Stimulated activated naive B cell treated with anti-CD40 and anti-IgM and Interleukin-4, amounts not matched to agents 10 μg/mL and 1 μg/mL and 100 μg/mL, for 72 hours (primary cell): ENCODE results near the gene GOSR2.

Experiments
- ATAC-seq, 2 donors: fragments of 150-1000 bp; cut with Tn5 transposase; replicated peaks; 2 replicates each; pipeline ENCODE4 v1.10.0; 2021; ENCODE audit warnings: moderate library complexity in 1 of 2
- DNase-seq: peaks from one replicate; pipeline ENCODE4 v3.0.0; 2021
- H3K27ac Mint-ChIP-seq: one replicate; pipeline ENCODE4 v1.8.0; 2022; ENCODE audit warnings: mild to moderate bottlenecking, mixed read lengths
- H3K27me3 Mint-ChIP-seq, 2 donors: one replicate each; pipeline ENCODE4 v1.8.0; 2022; ENCODE audit warnings: mixed read lengths in 2 of 2
- H3K36me3 Mint-ChIP-seq, 2 donors: one replicate each; pipeline ENCODE4 v1.8.0; 2022; ENCODE audit warnings: mixed read lengths in 2 of 2, mild to moderate bottlenecking in 1 of 2
- H3K4me1 Mint-ChIP-seq, 2 donors: one replicate each; pipeline ENCODE4 v1.8.0; 2022; ENCODE audit warnings: mixed read lengths in 2 of 2, mild to moderate bottlenecking in 1 of 2
- H3K4me3 Mint-ChIP-seq, 2 donors: one replicate each; pipeline ENCODE4 v1.8.0; 2022; ENCODE audit warnings: mild to moderate bottlenecking in 2 of 2, mixed read lengths in 2 of 2, moderate library complexity in 1 of 2
- H3K9me3 Mint-ChIP-seq, 2 donors: one replicate each; pipeline ENCODE4 v1.8.0; 2022; ENCODE audit warnings: mixed read lengths in 2 of 2, mild to moderate bottlenecking in 1 of 2

The GOSR2 gene

DNA sequence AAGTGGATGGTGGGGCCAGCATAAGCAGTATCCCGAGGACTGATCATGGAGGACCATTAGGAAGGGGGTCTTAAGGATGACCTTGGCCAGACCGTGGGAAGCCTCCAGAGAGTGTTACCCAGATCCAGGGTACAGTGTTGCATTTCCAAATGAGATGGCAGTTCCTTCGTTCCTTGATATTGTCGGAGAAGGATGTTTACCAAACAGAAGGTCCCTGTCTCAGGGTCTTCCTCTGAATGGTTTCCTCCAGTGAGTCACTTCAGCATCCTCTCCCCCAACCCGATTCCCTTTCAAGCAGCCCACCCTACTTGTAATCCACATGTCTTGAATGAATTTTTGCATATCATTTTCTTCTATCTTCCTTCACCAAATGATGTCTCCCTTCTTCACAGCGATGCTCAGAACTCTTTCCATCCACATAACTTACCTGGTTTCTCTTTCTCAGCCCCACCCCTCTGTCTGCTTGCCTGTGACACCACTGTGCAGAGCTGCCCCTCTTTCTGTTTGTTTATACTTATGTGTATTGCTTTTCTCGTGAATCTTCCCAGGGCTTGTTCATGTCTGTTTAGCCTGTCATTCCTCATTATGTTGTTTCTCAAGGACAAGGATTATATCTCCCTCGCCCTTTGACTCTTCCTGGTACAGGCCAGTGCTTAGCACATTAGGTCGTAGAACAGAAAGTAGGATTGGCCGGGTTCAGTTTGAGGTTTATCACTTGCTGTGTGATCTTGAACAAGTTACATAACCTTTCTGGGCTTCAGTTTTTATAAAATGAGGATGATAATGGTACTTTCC is 5.7 kb downstream of the GOSR2 start:
- Mint-ChIP-seq H3K27me3 (no peaks in the 10 kb centered on the region), H3K27ac (no peak overlapping the region), H3K9me3 (no peaks in the 10 kb centered on the region), H3K4me3 (no peak overlapping the region), H3K36me3 (peaks cover 19 to 45% of the 10 kb centered on the region in 2 donors), H3K4me1 (peaks cover 24 to 45% of the 10 kb centered on the region in 2 donors)
- DNase-seq = no peak
- ATAC-seq = no peak

DNA sequence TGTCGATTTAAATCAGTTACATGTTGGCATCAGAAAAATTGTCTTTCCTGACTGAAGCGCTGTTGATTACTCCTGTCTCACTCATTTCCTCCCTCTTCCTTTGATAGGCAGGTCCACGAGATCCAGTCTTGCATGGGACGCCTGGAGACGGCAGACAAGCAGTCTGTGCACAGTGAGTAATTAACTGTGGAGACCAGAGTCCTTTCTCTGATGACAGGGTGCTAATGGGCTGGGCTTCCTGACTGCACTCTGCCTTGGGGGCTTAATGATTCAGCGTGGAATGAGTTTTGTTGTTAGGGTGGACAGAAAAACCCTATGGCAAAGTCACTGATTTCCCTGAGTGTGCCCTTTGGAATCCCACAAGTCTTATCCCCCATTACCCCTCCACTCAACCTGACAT is 6.5 kb downstream of the GOSR2 start:
- Mint-ChIP-seq H3K27ac (no peak overlapping the region), H3K4me3 (no peak overlapping the region), H3K27me3 (no peaks in the 10 kb centered on the region), H3K9me3 (no peaks in the 10 kb centered on the region), H3K4me1 (peaks cover 24 to 42% of the 10 kb centered on the region in 2 donors), H3K36me3 (peaks cover 25 to 52% of the 10 kb centered on the region in 2 donors)
- DNase-seq (no peak), ATAC-seq (no peak)

DNA sequence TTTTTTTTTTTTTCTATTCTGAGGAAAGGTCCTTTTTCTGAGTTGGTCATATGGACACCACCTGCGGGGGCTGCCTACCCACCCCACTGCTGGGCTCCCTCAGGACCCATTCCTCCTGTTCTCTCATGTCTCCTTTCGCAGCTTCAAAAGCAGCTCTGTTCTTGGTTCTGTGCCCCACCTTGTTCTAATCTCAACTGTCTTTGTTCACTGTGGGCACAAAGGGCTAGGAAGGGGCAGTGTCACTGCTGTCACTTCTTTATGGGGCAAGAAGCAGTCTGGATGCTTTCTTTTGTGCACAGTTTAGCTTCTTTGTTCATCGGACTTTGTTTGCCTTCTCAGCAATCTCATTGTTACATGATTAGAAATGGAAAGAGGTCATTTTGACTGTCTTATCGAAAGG is 7.1 kb downstream of the GOSR2 start:
- no peak for DNase-seq
- Mint-ChIP-seq H3K36me3 (peaks cover 27 to 59% of the 10 kb centered on the region in 2 donors), H3K27me3 (no peaks in the 10 kb centered on the region), H3K4me3 (no peak overlapping the region), H3K27ac (no peak overlapping the region), H3K9me3 (no peaks in the 10 kb centered on the region), H3K4me1 (peaks cover 24 to 36% of the 10 kb centered on the region in 2 donors)
- ATAC-seq = no peak

GRCh38 chr17:46931596-46931995 is 8.6 kb downstream of the GOSR2 start:
- H3K27ac Mint-ChIP-seq = no peak overlapping the region
- peaks cover 28 to 63% of the 10 kb centered on the region in 2 donors for H3K36me3 Mint-ChIP-seq
- no peaks in the 10 kb centered on the region for H3K9me3 Mint-ChIP-seq
- DNase-seq (no peak), ATAC-seq (no peak)
- H3K4me3 Mint-ChIP-seq = no peak overlapping the region
- no peaks in the 10 kb centered on the region for H3K27me3 Mint-ChIP-seq
- H3K4me1 Mint-ChIP-seq = peaks cover 15 to 25% of the 10 kb centered on the region in 2 donors

GRCh38 chr17:46935658-46936266 is 12.8 kb downstream of the GOSR2 start:
- Mint-ChIP-seq H3K9me3 (no peaks in the 10 kb centered on the region), H3K4me1 (peaks cover 2 to 6% of the 10 kb centered on the region in 2 donors), H3K27me3 (no peaks in the 10 kb centered on the region), H3K27ac (peak overlapping the region; percentile 56), H3K36me3 (peaks cover 39 to 65% of the 10 kb centered on the region in 2 donors), H3K4me3 (no peak overlapping the region)
- DNase-seq (no peak), ATAC-seq (no peak)

DNA sequence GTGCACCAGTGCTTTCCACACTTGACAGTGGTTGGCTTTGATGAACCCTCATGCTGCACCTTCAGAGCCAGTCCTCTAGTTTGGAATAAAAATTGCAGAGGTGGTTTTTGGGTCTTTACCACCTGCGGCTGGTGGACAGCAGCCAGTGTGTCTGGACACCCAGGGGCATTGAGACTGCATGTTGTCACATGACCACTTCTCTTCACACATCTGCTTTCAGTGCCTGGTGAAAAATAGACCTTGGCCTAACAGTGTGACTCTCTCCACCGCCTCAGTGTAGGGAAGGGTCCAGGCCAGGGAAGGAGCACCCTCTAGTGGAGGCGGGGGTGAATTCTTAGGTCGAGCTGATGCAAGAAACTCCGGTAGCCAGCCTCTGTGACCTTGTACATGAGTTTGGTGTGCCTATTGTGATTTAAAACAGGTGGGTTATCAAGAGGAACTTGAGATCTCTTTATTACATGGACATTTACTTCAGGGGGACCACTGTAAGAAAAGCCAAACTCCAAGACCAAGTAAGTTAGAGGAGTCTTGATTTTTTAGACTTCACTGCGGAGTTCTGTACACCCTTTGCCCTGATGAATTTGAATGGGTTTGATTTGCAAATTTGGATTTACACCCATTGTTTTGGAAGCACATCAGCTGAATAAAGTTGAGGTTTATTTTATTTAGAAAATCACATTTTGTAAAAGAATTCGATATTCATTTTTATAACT is 17.9 kb downstream of the GOSR2 start:
- DNase-seq (peak; percentile 53), ATAC-seq (peak; percentile 88 to 91)
- Mint-ChIP-seq H3K4me1 (peaks cover 15 to 29% of the 10 kb centered on the region in 2 donors), H3K4me3 (no peak overlapping the region), H3K9me3 (no peaks in the 10 kb centered on the region), H3K27me3 (no peaks in the 10 kb centered on the region), H3K36me3 (peaks cover 21 to 40% of the 10 kb centered on the region in 2 donors), H3K27ac (no peak overlapping the region)

GRCh38 chr17:46942441-46943217 is 19.7 kb downstream of the GOSR2 start:
- H3K9me3 Mint-ChIP-seq = no peaks in the 10 kb centered on the region
- H3K27me3 Mint-ChIP-seq = no peaks in the 10 kb centered on the region
- no peak overlapping the region for H3K4me3 Mint-ChIP-seq
- DNase-seq (peak; percentile 26), ATAC-seq (peak; percentile 57 to 61)
- H3K4me1 Mint-ChIP-seq = peaks cover 15 to 29% of the 10 kb centered on the region in 2 donors
- H3K36me3 Mint-ChIP-seq = peaks cover 12 to 32% of the 10 kb centered on the region in 2 donors
- no peak overlapping the region for H3K27ac Mint-ChIP-seq

DNA sequence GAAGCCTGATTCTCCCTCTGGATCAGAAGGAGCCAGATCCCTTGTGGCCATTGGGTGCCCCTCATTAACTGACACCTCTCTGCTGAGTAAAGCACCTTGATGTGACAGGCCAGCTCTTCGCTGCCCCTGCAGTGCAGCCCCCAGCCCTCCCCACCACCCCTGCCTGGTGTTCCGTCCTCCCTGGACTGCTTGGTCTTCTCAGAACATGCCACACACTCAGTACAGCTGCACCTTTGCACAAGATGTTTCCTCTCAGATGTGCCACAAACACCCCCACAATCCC is 20.2 kb downstream of the GOSR2 start:
- ATAC-seq (no peak), DNase-seq (no peak)
- Mint-ChIP-seq H3K4me3 (no peak overlapping the region), H3K36me3 (peaks cover 12 to 32% of the 10 kb centered on the region in 2 donors), H3K9me3 (no peaks in the 10 kb centered on the region), H3K27ac (peak overlapping the region; percentile 92), H3K27me3 (no peaks in the 10 kb centered on the region), H3K4me1 (peaks cover 15 to 29% of the 10 kb centered on the region in 2 donors)

GRCh38 chr17:46943501-46944393 is 20.8 kb downstream of the GOSR2 start:
- H3K4me1 Mint-ChIP-seq = peaks cover 15 to 29% of the 10 kb centered on the region in 2 donors
- no peaks in the 10 kb centered on the region for H3K27me3 Mint-ChIP-seq
- ATAC-seq (no peak), DNase-seq (no peak)
- peaks cover 8 to 36% of the 10 kb centered on the region in 2 donors for H3K36me3 Mint-ChIP-seq
- H3K27ac Mint-ChIP-seq = peak overlapping the region; percentile 92
- H3K4me3 Mint-ChIP-seq = no peak overlapping the region
- H3K9me3 Mint-ChIP-seq = no peaks in the 10 kb centered on the region

- Mint-ChIP-seq H3K9me3 (no peaks in the 10 kb centered on the region), H3K4me3 (no peak overlapping the region), H3K27ac (no peak overlapping the region), H3K36me3 (peaks cover 15 to 41% of the 10 kb centered on the region in 2 donors), H3K27me3 (no peaks in the 10 kb centered on the region), H3K4me1 (peaks cover 15 to 29% of the 10 kb centered on the region in 2 donors)
- DNase-seq = no peak
- no peak for ATAC-seq
Observed at GRCh38 chr17:46944931-46945330, 22.0 kb downstream of the GOSR2 start.

- Mint-ChIP-seq H3K27me3 (no peaks in the 10 kb centered on the region), H3K27ac (no peak overlapping the region), H3K36me3 (peaks cover 8 to 31% of the 10 kb centered on the region in 2 donors), H3K4me3 (no peak overlapping the region), H3K9me3 (no peaks in the 10 kb centered on the region), H3K4me1 (peaks cover 13 to 20% of the 10 kb centered on the region in 2 donors)
- no peak for DNase-seq
- no peak for ATAC-seq
Observed at GRCh38 chr17:46947216-46947615, 24.3 kb downstream of the GOSR2 start.

GRCh38 chr17:46948544-46948943 is 25.6 kb downstream of the GOSR2 start:
- Mint-ChIP-seq H3K27ac (no peak overlapping the region), H3K27me3 (no peaks in the 10 kb centered on the region), H3K4me1 (peaks cover 6 to 9% of the 10 kb centered on the region in 2 donors), H3K36me3 (peaks cover 8 to 26% of the 10 kb centered on the region in 2 donors), H3K4me3 (no peak overlapping the region), H3K9me3 (no peaks in the 10 kb centered on the region)
- ATAC-seq (no peak), DNase-seq (no peak)
